Dermis blood vessel endothelial cell (primary cell): ENCODE results near the gene BCL2. TPM values are rescaled to one million over a fixed set of nuclear protein-coding genes. Genes with fewer than 3 reads are reported as not detected.
"Not testable (repeated sequence)": the region's sequence is repeated elsewhere in the genome, so short reads cannot be mapped to it uniquely, and the experiment has no call there.

Source experiments
- DNase-seq: peaks from one replicate; pipeline ENCODE4 v3.0.0; 2010
- total RNA-seq: library from RNA; depleted of rRNA; stranded (reverse); fragments of >200 nt; gene quantifications from 2 replicates; pipeline ENCODE4 v1.2.3, GENCODE V29; 2014

Gene BCL2
- total RNA-seq, 1 donor from 2014 or later, result 1.4 TPM

- no peak for DNase-seq
Observed at GRCh38 chr18:63232826-63233225, 86.7 kb downstream of the BCL2 start.

GRCh38 chr18:63229971-63230370 is 89.6 kb downstream of the BCL2 start:
- DNase-seq, result no peak

DNA sequence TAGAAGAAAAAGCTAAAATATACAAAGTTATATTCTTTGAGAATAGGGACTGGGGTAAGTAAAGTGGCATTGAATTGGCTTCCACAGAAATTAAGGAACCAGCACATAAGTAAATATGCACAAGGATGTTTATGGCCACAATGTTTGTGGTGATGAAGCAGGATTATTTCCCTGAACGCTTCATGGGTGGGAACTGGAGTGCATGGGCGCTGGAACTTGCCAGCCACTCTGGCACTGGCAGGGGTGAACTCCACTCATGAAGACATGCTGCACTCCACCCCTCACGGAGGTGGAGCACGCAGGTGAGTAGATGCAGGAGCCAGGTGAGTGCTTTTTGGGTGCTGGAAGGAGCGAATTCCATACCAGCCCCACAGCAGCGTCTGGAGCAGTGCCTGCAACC is 94.1 kb downstream of the BCL2 start:
- DNase-seq, result no peak

- DNase-seq, result no peak
Observed at GRCh38 chr18:63224630-63225029, 94.9 kb downstream of the BCL2 start.

DNA sequence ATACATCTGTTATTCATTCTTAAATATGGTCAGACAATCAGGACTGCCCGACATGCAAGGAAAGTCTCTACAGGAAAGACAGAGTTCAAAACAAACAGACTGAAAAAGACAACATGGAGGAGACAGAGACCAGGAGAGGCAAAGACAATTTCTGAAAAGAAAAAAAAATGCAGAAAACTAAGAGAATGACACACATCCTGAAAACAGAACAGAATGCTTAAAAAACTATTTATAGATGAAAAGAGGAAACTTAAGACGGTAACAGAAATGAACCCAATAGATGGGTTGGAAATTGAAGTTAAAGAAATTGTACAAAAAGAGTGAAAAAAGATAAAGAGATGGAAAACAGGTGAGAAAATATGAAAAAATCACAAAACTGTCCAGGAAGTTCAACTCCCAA is 95.7 kb downstream of the BCL2 start:
- DNase-seq, result no peak

DNA sequence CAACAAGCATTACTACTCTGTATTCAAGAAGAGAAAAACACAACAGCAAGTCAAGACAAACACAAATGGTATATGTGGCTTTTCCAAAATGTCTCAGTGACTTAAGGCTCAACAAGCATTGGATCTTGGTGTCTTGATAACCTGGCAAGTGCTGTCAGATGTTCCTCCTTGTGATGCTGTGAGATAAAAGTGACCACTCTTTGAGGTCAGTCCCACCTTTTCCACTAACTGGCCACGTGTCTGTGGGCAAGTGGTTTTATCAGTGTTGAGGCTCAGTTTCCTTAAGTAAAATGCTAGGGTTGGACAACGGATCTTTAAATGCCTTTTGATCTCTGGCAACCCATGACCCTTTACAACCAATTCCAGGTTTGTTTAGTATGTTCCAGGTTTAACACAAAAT is 98.7 kb downstream of the BCL2 start:
- no peak for DNase-seq

GRCh38 chr18:63218472-63218871 is 101.1 kb downstream of the BCL2 start:
- DNase-seq, result no peak

GRCh38 chr18:63216516-63217311 is 102.9 kb downstream of the BCL2 start:
- DNase-seq, result no peak

- no peak for DNase-seq
Observed at GRCh38 chr18:63213936-63214671, 105.5 kb downstream of the BCL2 start.

DNA sequence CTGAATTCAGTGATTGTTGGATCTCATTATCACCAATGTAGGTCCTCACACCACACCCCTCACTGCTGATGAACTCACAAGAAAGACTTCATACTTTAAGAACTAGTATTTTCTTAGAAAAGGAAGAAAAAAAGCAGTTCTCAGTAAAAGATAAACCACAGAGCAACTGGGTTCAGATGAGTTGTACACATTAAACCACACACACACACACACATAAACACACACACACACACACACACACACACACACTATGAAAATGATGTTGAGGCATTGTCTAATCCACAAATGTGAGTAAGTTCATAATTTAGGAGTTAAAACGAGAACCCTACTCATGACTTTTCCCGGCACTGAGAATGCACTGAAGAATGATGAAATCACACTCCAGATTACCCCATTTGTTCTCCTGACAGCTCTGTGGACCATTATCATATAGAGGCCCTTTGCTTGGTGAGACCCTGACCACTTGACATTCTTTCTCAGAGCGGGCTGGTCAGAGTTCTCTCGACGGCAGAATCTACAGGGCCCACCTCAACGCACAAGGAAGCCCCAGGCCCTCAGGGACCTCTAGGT is 106.2 kb downstream of the BCL2 start:
- no peak for DNase-seq

DNA sequence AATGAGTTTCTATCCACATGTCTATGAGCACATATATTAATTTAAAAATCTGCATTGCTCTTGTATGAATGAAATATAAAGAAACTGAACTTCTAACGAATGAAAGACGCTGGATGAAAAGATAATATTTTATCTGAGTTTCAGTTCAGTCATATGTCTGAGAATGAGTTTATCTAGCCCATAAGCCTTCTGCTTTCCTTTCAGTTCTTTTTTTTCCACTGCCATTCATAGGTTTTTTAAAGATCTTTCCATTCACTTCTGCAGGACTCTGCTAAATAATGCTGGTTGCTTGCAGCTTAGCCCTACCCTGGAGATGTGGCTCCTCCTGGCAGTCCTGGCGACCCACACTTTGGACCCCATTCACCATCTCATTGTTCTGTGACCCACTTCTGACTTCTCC is 109.0 kb downstream of the BCL2 start:
- no peak for DNase-seq

- DNase-seq, result no peak
Observed at GRCh38 chr18:63208676-63209075, 110.9 kb downstream of the BCL2 start.

DNA sequence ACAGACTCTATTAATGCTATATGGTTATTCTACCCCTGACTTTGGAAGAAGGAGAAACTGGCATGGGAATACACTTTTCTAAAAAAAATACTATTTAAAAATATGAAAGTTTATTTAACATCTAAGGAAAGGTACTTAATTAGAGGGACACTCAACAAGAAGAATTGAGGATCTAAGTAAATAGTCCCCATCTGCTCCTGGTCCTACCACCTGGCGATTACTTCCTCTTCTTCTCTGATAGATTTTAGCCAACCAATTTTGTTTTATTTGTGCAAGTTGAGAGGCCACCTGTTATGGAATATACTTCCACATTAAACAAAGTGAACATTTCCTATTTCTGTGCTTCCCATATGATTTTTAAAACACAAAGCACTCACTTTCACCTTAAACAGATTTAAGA is 111.7 kb downstream of the BCL2 start:
- DNase-seq, result no peak

DNA sequence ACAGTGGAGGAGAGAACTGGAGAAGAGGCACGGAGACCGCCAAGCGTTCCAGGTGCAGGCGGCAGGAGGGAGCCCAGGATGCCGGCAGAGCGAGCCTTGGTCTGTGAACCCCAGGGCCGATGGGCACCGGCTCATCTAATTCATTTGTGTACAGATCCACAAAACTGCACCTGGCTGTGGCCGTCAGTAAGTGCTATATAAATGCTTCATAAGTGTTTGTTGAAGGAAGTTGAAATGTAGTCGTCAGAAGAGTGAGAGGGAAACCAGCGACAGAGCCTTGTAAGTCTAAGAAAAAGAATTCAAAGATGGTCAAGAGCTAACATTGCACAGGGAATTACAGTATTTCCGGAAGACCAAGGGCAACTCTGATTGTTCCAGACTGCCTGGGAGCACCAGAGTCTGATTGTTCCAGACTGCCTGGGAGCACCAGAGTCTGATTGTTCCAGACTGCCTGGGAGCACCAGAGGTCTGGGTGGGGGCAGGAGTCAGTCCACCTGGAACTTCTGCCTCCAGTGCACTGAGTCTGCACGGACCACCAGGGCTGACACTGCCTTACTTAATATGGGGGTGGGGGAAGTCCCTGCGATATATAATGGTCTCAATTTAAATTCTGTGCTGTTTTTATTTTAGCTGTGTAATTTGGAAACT is 112.3 kb downstream of the BCL2 start:
- DNase-seq, result no peak

GRCh38 chr18:63206433-63207142 is 113.0 kb downstream of the BCL2 start:
- DNase-seq, result no peak

DNA sequence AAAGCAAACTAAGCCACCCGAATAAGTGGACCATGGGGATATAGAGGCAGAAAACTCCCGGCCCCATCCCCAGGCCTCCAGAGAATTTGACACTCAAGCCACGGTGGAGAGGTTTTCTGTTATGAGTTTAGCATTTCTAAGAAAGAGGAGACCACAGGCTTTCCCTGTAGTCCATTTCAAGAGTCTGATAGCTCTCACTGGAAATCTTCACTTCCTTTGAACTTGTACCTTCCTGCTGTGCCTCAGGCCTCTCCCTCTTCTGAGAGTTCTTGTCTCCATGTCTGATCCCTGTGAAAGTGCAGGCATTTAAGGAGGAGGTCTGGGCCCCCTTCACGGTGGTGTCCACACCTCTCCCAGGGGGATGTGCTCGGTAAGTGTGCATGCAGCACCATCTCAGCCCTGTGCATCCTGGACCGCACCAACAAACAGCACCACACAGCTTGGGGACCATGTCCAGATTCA is 113.7 kb downstream of the BCL2 start:
- DNase-seq, result no peak

GRCh38 chr18:63203497-63203896 is 116.1 kb downstream of the BCL2 start:
- DNase-seq, result no peak

DNA sequence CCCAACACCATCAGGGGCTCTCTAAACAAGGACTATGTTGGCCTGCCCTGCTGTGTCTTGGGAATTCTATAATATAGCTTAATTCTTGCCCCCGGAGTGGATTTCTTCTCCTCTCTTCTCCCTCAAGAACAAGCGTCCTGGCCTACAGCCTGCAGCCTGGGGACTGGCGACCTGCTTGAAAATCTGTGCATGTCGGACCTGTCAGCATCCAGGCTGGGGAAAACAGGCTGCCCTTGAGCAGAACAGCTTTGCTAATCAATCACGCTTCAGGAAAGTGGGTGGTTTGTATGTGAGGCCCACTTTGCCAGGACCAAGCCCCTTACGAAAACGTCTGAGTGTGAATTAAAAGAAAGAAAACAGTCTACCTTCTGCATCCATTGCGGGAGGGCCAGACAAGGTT is 116.7 kb downstream of the BCL2 start:
- no peak for DNase-seq

- not testable (repeated sequence) for DNase-seq
Observed at GRCh38 chr18:63201456-63201855, 118.1 kb downstream of the BCL2 start.

DNA sequence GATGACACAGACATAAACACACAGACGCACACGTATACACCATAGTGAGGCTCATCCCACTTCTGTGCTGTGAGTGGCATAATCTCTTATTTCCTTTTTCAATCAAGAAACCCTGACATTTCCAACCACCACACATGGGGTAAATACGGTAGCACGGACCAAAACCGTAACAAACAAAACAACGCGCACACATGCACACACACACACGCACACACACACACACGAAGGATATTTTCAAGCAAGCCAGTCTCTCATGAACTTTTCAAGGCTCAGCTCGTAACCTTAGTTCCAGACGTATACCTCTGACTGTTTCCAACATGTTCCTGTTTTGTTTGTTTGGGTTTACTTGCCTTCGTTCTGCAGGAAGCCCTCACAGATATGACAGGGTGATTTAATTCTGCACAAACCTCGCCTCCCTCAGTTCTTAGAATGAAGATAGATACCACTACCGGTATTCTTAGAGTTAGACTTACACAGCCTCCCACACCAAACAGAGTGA is 119.8 kb downstream of the BCL2 start:
- DNase-seq, result no peak

GRCh38 chr18:63198868-63199742 is 120.5 kb downstream of the BCL2 start:
- DNase-seq, result no peak
